Activated CD8-positive, alpha-beta T cell treated with anti-CD3 and anti-CD28 coated beads for 36 hours (primary cell): ENCODE data around the gene PLCB4. TPM values are rescaled to one million over a fixed set of nuclear protein-coding genes. Genes with fewer than 3 reads are reported as not detected.

Experiments used
- ATAC-seq: fragments of 200-7000 bp; cut with Tn5 transposase; one replicate; pipeline ENCODE4 v1.10.0; 2021; ENCODE audit warnings: mild to moderate bottlenecking, moderate library complexity
- CTCF ChIA-PET: fragments of 350-600 bp; sonication (Branson Sonifier 250); formaldehyde crosslinking; loops from one replicate; lab custom pipeline; 2021; ENCODE audit warnings: antibody characterized with exemption; lab: Charles Lee
- POLR2A ChIA-PET: fragments of 350-600 bp; sonication (Branson Sonifier 250); formaldehyde crosslinking; loops from one replicate; lab custom pipeline; 2021; ENCODE audit warnings: antibody characterized with exemption; lab: Charles Lee
- DNase-seq: peaks from one replicate; pipeline ENCODE4 v3.0.0-alpha.2; 2020
- H3K27ac Mint-ChIP-seq: one replicate; pipeline ENCODE4 v1.8.0; 2021; ENCODE audit warnings: mild to moderate bottlenecking, mixed read lengths
- H3K27me3 Mint-ChIP-seq: one replicate; pipeline ENCODE4 v1.8.0; 2021; ENCODE audit warnings: mixed read lengths
- H3K36me3 Mint-ChIP-seq: one replicate; pipeline ENCODE4 v1.8.0; 2021; ENCODE audit warnings: low read depth, mixed read lengths
- H3K4me1 Mint-ChIP-seq: one replicate; pipeline ENCODE4 v1.8.0; 2021; ENCODE audit warnings: low read depth, mixed read lengths
- H3K4me3 Mint-ChIP-seq: one replicate; pipeline ENCODE4 v1.8.0; 2021; ENCODE audit warnings: mild to moderate bottlenecking, moderate library complexity, mixed read lengths
- H3K9me3 Mint-ChIP-seq: one replicate; pipeline ENCODE4 v1.8.0; 2021; ENCODE audit warnings: mixed read lengths
- CTCF ChIP-seq: fragments of 200-600 bp; IDR thresholded peaks from one replicate; pipeline ENCODE4 v1.8.0; 2022; ENCODE audit warnings: antibody characterized with exemption, mild to moderate bottlenecking
- intact Hi-C: fragments of 100-400 bp; cut with micrococcal nuclease; formaldehyde crosslinking; loops from one replicate; pipeline ENCODE4 v1.10.0; 2022
- total RNA-seq, 2 experiments: library from RNA; stranded (reverse); gene quantifications; one replicate each; pipeline ENCODE4 v1.2.3, GENCODE V29; 2021

PLCB4 gene
- total RNA-seq, 2 experiments from 2014 or later: not detected

- no peak within 1 kb of the TSS for H3K4me3 Mint-ChIP-seq
- CTCF ChIA-PET: interaction anchor here (0.6 kb wide), 1 partner anchor 107 kb away, joined by 3 read pairs; no protein-coding TSS in a partner anchor
Measured at GRCh38 chr20:9514461-9515213, 445.8 kb downstream of the PLCB4 start, which contains the start of gene LAMP5. Gene LAMP5, plus strand, starts transcription at chr20:9514590. Its CDS starts 263 bp downstream, at chr20:9514853.

GRCh38 chr20:9515214-9515585 is 446.3 kb downstream of the PLCB4 start:
- no peak for TF ChIP-seq CTCF
- no peak for ATAC-seq
- Mint-ChIP-seq H3K27me3 (peaks cover 63% of the 10 kb centered on the region), H3K9me3 (no peaks in the 10 kb centered on the region), H3K4me3 (no peak overlapping the region), H3K4me1 (peaks cover 2% of the 10 kb centered on the region), H3K36me3 (no peaks in the 10 kb centered on the region), H3K27ac (no peak overlapping the region)
- no peak for DNase-seq
- intact Hi-C loops: no loop called here
- CTCF ChIA-PET: no interaction called here
- POLR2A ChIA-PET: no interaction called here

More at GRCh38 chr20:9514461-9515213, 445.8 kb downstream of the PLCB4 start, which contains the start of gene LAMP5:
- Mint-ChIP-seq H3K9me3 (no peaks in the 10 kb centered on the region), H3K36me3 (no peaks in the 10 kb centered on the region), H3K4me1 (peaks cover 2% of the 10 kb centered on the region), H3K27ac (no peak within 1 kb of the TSS), H3K27me3 (peaks cover 66% of the 10 kb centered on the region)
- POLR2A ChIA-PET: no interaction called here
- TF ChIP-seq CTCF: no peak
- DNase-seq (peak; percentile 12), ATAC-seq (no peak)
- intact Hi-C loops: no loop called here

GRCh38 chr20:9515741-9516233 is 446.9 kb downstream of the PLCB4 start:
- Mint-ChIP-seq H3K27ac (no peak overlapping the region), H3K36me3 (no peaks in the 10 kb centered on the region), H3K27me3 (peaks cover 63% of the 10 kb centered on the region), H3K4me3 (no peak overlapping the region), H3K9me3 (no peaks in the 10 kb centered on the region), H3K4me1 (peaks cover 2% of the 10 kb centered on the region)
- no peak for DNase-seq
- TF ChIP-seq CTCF: no peak
- intact Hi-C loops: no loop called here
- ChIA-PET CTCF (no interaction called here), POLR2A (no interaction called here)
- no peak for ATAC-seq

DNA sequence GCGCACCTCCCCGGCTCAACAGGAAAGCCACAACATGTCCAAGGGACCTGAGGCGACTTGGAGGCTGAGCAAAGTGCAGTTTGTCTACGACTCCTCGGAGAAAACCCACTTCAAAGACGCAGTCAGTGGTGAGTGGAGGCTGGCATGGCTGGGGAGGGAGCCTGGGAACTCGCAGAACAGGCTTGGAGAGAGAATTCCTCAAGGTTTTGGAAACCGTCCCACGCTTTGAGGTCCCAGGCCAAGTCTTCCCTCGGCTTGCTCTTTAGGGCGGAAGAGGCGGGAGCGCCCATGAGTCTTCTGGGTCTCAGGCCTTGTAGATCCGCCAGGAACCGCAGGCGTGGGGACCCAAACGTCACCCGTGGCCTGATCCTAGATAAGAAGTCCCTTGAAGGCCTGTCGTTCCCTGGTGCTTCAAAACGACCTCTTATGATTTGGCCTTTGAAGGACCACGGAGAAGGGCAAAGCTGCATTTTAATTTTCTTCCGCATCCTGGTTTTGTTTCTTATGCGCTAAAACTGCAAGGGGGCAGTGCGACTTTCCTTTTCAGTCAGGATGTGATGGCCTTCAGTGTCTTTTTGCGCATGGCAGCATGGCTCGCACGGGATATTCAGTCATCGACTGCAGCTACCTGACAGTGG is 447.5 kb downstream of the PLCB4 start:
- H3K36me3 Mint-ChIP-seq: no peaks in the 10 kb centered on the region
- no peak for ATAC-seq
- H3K4me3 Mint-ChIP-seq: no peak overlapping the region
- peaks cover 61% of the 10 kb centered on the region for H3K27me3 Mint-ChIP-seq
- H3K9me3 Mint-ChIP-seq: no peaks in the 10 kb centered on the region
- H3K4me1 Mint-ChIP-seq: peaks cover 2% of the 10 kb centered on the region
- intact Hi-C loops: no loop called here
- DNase-seq: no peak
- ChIA-PET POLR2A (no interaction called here), CTCF (no interaction called here)
- TF ChIP-seq CTCF: no peak
- no peak overlapping the region for H3K27ac Mint-ChIP-seq
